ENCODE data around the gene STK11.

Gene STK11

DNA sequence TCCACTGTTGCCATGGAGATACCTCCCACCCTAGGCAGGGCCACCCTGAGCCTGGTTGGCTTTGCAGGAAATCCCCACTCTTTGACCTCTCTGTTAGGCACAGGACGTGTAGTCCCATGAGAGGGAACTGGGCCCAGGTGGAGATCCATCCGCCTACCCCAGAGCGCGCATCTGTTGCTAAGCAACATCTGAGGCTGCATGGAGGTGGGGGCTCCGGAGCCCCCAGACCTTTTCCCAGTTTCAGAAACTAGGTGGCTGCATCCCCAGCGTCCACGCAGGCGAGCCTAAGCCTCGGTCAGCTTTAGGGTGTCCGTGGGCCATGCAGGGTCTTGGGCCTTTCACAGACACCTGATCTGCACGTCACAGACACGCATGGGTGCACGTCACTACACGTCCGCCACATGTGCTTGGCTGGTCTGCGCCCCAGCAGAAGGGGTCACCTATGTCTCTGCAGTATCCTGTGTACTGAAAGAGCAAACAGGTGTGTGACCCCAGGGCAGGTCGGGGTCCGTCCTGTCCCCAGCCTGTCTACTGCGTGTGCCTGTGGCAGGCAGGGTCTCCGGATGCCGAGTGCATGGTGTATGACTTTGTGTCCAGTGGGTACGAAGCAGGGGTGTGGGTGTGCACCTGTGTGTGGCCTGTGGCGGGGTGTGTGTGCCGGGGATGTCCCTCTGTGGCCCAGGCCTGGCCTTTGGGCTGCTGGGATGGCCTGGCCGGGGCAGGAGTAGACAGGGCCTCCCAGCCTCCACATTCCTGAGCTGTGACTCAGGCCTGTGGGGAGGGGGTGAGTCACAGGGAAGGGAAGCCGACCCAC lies 59.4 kb downstream of the STK11 start:
- peak; percentile 66 for DNase-seq

GRCh38 chr19:1265615-1266128 lies 60.1 kb downstream of the STK11 start:
- DNase-seq: peak; percentile 56

DNA sequence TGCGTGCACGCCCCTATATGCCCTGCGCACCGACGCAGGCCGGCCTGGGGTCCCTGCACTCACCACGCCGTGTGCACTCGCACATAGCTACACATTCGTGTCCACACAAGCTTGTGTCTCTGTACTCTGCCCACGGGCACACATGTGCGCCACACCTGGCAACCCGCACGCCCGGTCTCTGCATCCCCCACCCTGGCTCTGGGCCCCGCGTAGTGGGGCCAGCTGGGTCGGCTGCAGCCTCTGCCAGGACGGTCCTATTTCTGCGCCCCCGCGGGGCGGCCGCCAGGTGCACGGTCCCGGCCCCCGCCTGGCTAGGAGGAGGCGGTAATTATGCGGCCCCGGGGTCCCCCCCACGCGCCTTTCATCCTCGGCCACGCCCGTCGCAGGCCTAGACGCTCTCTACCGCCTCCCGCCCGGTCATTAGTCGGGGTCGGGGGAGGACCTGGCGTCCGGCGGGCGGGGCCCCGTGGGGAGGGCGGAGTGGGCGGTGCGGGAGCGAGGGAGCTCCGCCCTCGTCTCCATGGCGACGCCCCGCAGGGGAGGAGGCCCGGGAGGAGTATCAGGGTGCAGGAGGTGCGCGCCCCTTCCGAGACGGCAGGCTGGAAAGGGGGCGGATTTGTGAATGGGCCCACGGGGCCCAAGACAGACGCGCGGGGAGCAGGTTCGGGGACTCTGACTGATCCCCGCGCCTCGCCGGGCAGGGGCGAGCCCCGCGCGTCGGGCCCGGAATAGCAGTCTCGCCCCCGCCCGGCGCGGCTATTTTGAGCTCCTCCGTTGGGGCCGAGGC lies 60.7 kb downstream of the STK11 start:
- DNase-seq: peak; percentile 89

- peak; percentile 63 for DNase-seq
Observed at GRCh38 chr19:1266916-1267476, 61.4 kb downstream of the STK11 start.

- DNase-seq: no peak
Observed at GRCh38 chr19:1267477-1268225, 62.1 kb downstream of the STK11 start.

DNA sequence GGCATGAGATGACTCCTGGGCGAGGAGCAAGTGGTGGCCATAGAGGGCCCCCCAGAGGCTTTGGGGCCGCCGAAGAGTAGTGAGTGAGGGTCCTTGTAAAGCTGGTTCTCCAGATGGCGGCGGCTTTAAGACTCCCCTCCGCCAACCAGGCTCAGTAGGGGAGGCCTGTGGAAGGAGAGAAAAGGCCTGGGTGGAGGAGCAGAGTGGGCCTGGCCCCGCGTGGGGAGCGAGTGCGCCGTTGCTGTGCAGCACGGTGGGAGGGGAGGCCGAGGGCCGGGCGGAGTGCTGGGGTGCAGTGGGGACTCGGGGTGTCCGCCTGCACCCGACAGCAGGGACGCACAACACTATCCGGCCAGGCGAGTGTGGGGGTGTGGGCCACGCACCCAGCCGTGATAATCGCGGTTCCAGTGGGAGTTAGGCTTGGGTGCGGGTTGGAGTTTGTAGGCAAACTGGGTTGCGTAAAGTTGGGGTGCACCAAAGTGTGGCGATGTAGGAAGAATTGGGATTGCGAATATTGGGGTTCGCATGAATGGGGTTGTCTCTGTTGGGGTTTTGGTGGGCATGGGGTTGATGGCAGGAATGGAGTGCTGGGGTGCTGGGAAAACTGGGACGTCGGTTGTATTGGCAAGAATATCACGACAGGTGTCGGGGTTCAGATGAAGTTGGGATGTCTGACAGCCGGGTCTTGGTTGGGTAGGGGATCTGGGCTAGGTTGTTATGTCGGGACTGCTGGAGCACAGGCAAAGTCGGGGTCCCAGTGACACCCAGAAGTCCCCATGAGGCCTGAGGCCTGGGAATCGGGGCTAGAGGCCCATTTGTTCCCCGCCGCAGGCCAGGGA lies 62.9 kb downstream of the STK11 start:
- DNase-seq: no peak

DNA sequence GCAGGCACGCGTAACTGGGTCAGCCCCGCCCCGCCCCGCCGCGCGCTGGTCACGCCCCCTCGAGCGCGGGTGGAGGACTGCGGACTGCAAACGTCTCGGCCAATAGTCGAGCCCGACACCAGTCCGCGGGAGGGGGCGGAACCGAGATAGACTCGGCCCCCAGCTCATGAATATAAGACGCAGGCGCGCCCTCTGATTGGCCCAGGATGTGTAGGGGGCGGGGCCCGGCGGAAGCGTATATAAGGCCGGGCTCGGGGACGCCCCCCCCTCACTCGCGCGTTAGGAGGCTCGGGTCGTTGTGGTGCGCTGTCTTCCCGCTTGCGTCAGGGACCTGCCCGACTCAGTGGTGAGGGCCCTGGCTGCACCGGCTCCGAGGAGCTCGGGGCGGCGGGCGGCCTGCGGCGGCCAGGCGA lies 63.5 kb downstream of the STK11 start, which contains the start of gene CIRBP:
Gene CIRBP, plus strand, starts transcription at position 268 of the 413 bp plus-strand sequence. CDS start 1,602 bp downstream, outside the sequence.
- peak; percentile 99 for DNase-seq

GRCh38 chr19:1269478-1270212 lies 64.1 kb downstream of the STK11 start:
- DNase-seq: peak; percentile 86

DNA sequence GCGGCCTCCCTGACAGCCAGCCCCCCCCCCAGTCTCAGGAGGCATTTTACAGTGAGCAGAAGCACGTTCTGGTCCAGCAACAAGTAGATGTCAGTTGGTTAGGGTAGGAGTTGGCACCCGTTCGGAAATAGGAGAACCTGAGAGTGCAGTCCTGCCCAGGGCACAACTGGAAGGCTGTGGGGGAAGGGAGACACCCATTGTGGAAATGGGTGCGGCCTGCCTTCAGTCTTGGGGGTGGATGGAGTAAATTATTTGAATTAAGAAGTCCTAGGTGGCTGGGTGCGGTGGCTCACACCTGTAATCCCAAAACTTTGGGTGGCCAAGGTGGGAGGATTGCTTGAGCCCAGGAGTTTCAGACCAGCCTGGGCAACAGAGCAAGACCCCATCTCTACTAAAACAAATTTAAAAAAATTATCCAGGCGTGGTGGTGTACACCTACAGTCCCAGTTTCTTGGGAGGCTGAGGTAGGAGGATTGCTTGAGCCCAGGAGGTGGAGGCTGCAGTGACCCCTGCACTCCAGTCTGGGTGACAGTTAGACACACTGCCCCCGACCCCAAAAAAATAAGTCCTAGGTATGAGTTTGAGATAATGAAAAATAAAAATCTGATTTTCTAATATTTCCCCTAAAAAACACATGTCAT lies 64.8 kb downstream of the STK11 start:
- DNase-seq: no peak

GRCh38 chr19:1270854-1271527 lies 65.4 kb downstream of the STK11 start:
- DNase-seq: no peak

GRCh38 chr19:1271528-1272422 lies 66.2 kb downstream of the STK11 start:
- DNase-seq: no peak

GRCh38 chr19:1272423-1273262 lies 67.1 kb downstream of the STK11 start:
- DNase-seq: no peak

GRCh38 chr19:1273263-1274041 lies 67.9 kb downstream of the STK11 start:
- no peak for DNase-seq

GRCh38 chr19:1274081-1274851 lies 68.7 kb downstream of the STK11 start:
- no peak for DNase-seq

DNA sequence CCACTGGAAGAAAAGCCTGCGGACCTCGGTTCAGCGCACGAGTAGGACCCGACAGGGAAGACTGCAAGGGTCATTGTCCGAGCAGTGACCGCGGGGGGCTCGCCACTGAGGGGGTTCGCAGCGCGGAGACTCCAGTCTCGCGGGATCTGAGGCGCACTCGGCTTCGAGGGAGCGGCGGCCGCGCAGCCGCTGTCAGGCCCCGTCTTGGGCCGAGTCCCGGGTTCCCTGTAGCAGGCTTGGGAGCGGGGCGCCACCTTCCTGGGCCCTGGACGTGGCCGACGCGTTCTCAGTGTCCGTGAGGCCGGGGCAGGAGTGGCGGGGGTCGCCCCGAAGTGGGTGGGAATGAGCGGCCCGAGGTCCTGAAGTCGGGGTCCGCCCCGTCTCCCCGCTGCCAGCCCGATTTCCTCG lies 69.3 kb downstream of the STK11 start:
- no peak for DNase-seq
